Dermis blood vessel endothelial cell (primary cell): ENCODE results near the gene FBLN5. TPM values are rescaled to one million over a fixed set of nuclear protein-coding genes. Genes with fewer than 3 reads are reported as not detected.
"Not testable (repeated sequence)": the region's sequence is repeated elsewhere in the genome, so short reads cannot be mapped to it uniquely, and the experiment has no call there.

Source experiments
- DNase-seq: peaks from one replicate; pipeline ENCODE4 v3.0.0; 2010
- total RNA-seq: library from RNA; depleted of rRNA; stranded (reverse); fragments of >200 nt; gene quantifications from 2 replicates; pipeline ENCODE4 v1.2.3, GENCODE V29; 2014

FBLN5 gene
- total RNA-seq, 1 donor from 2014 or later = 0.51 TPM

- no peak for DNase-seq
These were observed 88.8 kb downstream of the FBLN5 start for GRCh38 chr14:91858536-91859275.

- no peak for DNase-seq
These were observed 89.9 kb downstream of the FBLN5 start for GRCh38 chr14:91857614-91858013.

GRCh38 chr14:91854327-91854934 lies 93.1 kb downstream of the FBLN5 start:
- no peak for DNase-seq

GRCh38 chr14:91851563-91851962 lies 95.9 kb downstream of the FBLN5 start:
- no peak for DNase-seq

GRCh38 chr14:91848504-91849001 lies 98.9 kb downstream of the FBLN5 start:
- DNase-seq = no peak

- no peak for DNase-seq
These were observed 99.8 kb downstream of the FBLN5 start for GRCh38 chr14:91847693-91848092.

- no peak for DNase-seq
These were observed 101.8 kb downstream of the FBLN5 start for GRCh38 chr14:91845652-91846051.

- not testable (repeated sequence) for DNase-seq
These were observed 102.4 kb downstream of the FBLN5 start for GRCh38 chr14:91845056-91845455.

- DNase-seq = no peak
These were observed 103.5 kb downstream of the FBLN5 start for GRCh38 chr14:91844029-91844428.

GRCh38 chr14:91843437-91843836 lies 104.1 kb downstream of the FBLN5 start:
- no peak for DNase-seq

GRCh38 chr14:91841065-91841464 lies 106.4 kb downstream of the FBLN5 start:
- DNase-seq = no peak

GRCh38 chr14:91839749-91840148 lies 107.7 kb downstream of the FBLN5 start:
- DNase-seq = no peak

- DNase-seq = no peak
These were observed 110.4 kb downstream of the FBLN5 start for GRCh38 chr14:91837076-91837475.

GRCh38 chr14:91835920-91836843 lies 111.3 kb downstream of the FBLN5 start:
- no peak for DNase-seq

GRCh38 chr14:91835197-91835919 lies 112.1 kb downstream of the FBLN5 start:
- DNase-seq = no peak

GRCh38 chr14:91834571-91834970 lies 112.9 kb downstream of the FBLN5 start:
- DNase-seq = no peak

GRCh38 chr14:91831337-91831736 lies 116.2 kb downstream of the FBLN5 start:
- no peak for DNase-seq

GRCh38 chr14:91830777-91831176 lies 116.7 kb downstream of the FBLN5 start:
- DNase-seq = no peak

- no peak for DNase-seq
These were observed 118.0 kb downstream of the FBLN5 start for GRCh38 chr14:91829511-91829910.

GRCh38 chr14:91827746-91828145 lies 119.7 kb downstream of the FBLN5 start:
- DNase-seq = no peak
